WTC11 (cell line): ENCODE results near the gene DTX3L. TPM values are rescaled to one million over a fixed set of nuclear protein-coding genes. Genes with fewer than 3 reads are reported as not detected.

ENCODE experiments used
- ATAC-seq: fragments of 200-7000 bp; cut with Tn5 transposase; 2 replicates; pipeline ENCODE4 v1.10.0; 2021; ENCODE audit warnings: mild to moderate bottlenecking, moderate library complexity
- CTCF ChIA-PET: fragments of 300-600 bp; sonication (Branson Sonifier 250); formaldehyde crosslinking; loops from one replicate; lab custom pipeline; 2021; ENCODE audit warnings: antibody characterized with exemption; lab: Charles Lee
- POLR2A ChIA-PET: fragments of 350-600 bp; sonication (Branson Sonifier 250); formaldehyde crosslinking; loops from one replicate; lab custom pipeline; 2021; ENCODE audit warnings: antibody characterized with exemption; lab: Charles Lee
- DNase-seq: peaks from one replicate; pipeline ENCODE4 v3.0.0; 2021; ENCODE audit warnings: low spot score
- H3K27ac Mint-ChIP-seq: 2 replicates; pipeline ENCODE4 v1.8.0; 2021; ENCODE audit warnings: mixed read lengths
- H3K27me3 Mint-ChIP-seq: 2 replicates; pipeline ENCODE4 v1.8.0; 2021; ENCODE audit warnings: low read depth, mild to moderate bottlenecking, moderate library complexity, mixed read lengths
- H3K36me3 Mint-ChIP-seq: 2 replicates; pipeline ENCODE4 v1.8.0; 2021; ENCODE audit warnings: mixed read lengths
- H3K4me1 Mint-ChIP-seq: 2 replicates; pipeline ENCODE4 v1.8.0; 2022; ENCODE audit warnings: mixed read lengths
- H3K4me3 Mint-ChIP-seq: 2 replicates; pipeline ENCODE4 v1.8.0; 2021; ENCODE audit warnings: mild to moderate bottlenecking, moderate library complexity, mixed read lengths
- H3K9me3 Mint-ChIP-seq: 2 replicates; pipeline ENCODE4 v1.8.0; 2021; ENCODE audit warnings: mixed read lengths
- CDX4 ChIP-seq: fragments of 250-450 bp; sonication (Bioruptor Pico); IDR thresholded peaks from 2 replicates; pipeline ENCODE4 v1.9.0; 2021; ENCODE audit warnings: moderate library complexity, mild to moderate bottlenecking, inconsistent platforms, borderline replicate concordance
- CREM ChIP-seq: sonication (generic); formaldehyde crosslinking; IDR thresholded peaks from 2 replicates; pipeline ENCODE4 v1.8.1; 2022; ENCODE audit warnings: mild to moderate bottlenecking, missing genetic modification reagents, moderate library complexity
- E2F5 ChIP-seq: sonication (generic); formaldehyde crosslinking; IDR thresholded peaks from 2 replicates; pipeline ENCODE4 v1.8.1; 2022; ENCODE audit warnings: mild to moderate bottlenecking, moderate library complexity, missing genetic modification reagents
- ETV6 ChIP-seq: sonication (generic); formaldehyde crosslinking; IDR thresholded peaks from 2 replicates; pipeline ENCODE4 v1.8.1; 2022; ENCODE audit warnings: mild to moderate bottlenecking, missing genetic modification reagents
- FOXK1 ChIP-seq: sonication (generic); formaldehyde crosslinking; IDR thresholded peaks from 2 replicates; pipeline ENCODE4 v1.8.0; 2022; ENCODE audit warnings: mild to moderate bottlenecking, moderate library complexity, missing genetic modification reagents
- FOXP1 ChIP-seq: sonication (generic); formaldehyde crosslinking; IDR thresholded peaks from 2 replicates; pipeline ENCODE4 v1.8.0; 2022; ENCODE audit warnings: missing genetic modification reagents, mild to moderate bottlenecking, moderate library complexity, borderline replicate concordance
- GABPB1 ChIP-seq: sonication (generic); formaldehyde crosslinking; IDR thresholded peaks from 2 replicates; pipeline ENCODE4 v1.8.1; 2023; ENCODE audit warnings: mild to moderate bottlenecking, missing genetic modification reagents
- IRF2 ChIP-seq: sonication (generic); formaldehyde crosslinking; IDR thresholded peaks from 2 replicates; pipeline ENCODE4 v1.8.0; 2022; ENCODE audit warnings: low read depth, missing genetic modification reagents, borderline replicate concordance
- MLX ChIP-seq: sonication (generic); formaldehyde crosslinking; IDR thresholded peaks from 2 replicates; pipeline ENCODE4 v1.8.1; 2023; ENCODE audit warnings: mild to moderate bottlenecking, missing genetic modification reagents, moderate library complexity
- PRRX2 ChIP-seq: fragments of 250-450 bp; sonication (Bioruptor Pico); IDR thresholded peaks from 2 replicates; pipeline ENCODE4 v1.8.0; 2021; ENCODE audit warnings: mild to moderate bottlenecking
- RORB ChIP-seq: fragments of 250-450 bp; sonication (Bioruptor Pico); IDR thresholded peaks from 2 replicates; pipeline ENCODE4 v1.9.0; 2021; ENCODE audit warnings: mild to moderate bottlenecking
- SP1 ChIP-seq: sonication (generic); formaldehyde crosslinking; conservative IDR thresholded peaks from 2 replicates; pipeline ENCODE4 v1.8.1; 2022; ENCODE audit warnings: missing genetic modification reagents
- USF2 ChIP-seq: sonication (generic); formaldehyde crosslinking; IDR thresholded peaks from 2 replicates; pipeline ENCODE4 v1.8.1; 2023; ENCODE audit warnings: mild to moderate bottlenecking, missing genetic modification reagents, moderate library complexity
- ZNF138 ChIP-seq: sonication (generic); formaldehyde crosslinking; conservative IDR thresholded peaks from 2 replicates; pipeline ENCODE4 v1.8.1; 2022; ENCODE audit warnings: mild to moderate bottlenecking, moderate library complexity, missing genetic modification reagents
- ZNF263 ChIP-seq: sonication (generic); formaldehyde crosslinking; IDR thresholded peaks from 2 replicates; pipeline ENCODE4 v1.8.1; 2022; ENCODE audit warnings: low read depth, mild to moderate bottlenecking, moderate library complexity, missing genetic modification reagents
- ZNF423 ChIP-seq: fragments of 250-450 bp; sonication (Bioruptor Pico); IDR thresholded peaks from 2 replicates; pipeline ENCODE4 v2.1.2; 2022; ENCODE audit warnings: mild to moderate bottlenecking, moderate library complexity
- ZNF532 ChIP-seq: fragments of 250-450 bp; sonication (Bioruptor Pico); IDR thresholded peaks from 2 replicates; pipeline ENCODE4 v1.9.0; 2021; ENCODE audit warnings: mild to moderate bottlenecking, borderline replicate concordance
- total RNA-seq: library from RNA; stranded (reverse); gene quantifications from 3 replicates; pipeline ENCODE4 v1.2.3, GENCODE V29; 2021
- TF ChIP-seq, protein P1 (sequence below): fragments of 250-450 bp; sonication (Bioruptor Pico); IDR thresholded peaks from 2 replicates; pipeline ENCODE4 v1.9.0; 2021; ENCODE audit warnings: mild to moderate bottlenecking
- TF ChIP-seq, protein P2 (sequence below): sonication (generic); formaldehyde crosslinking; IDR thresholded peaks from 2 replicates; pipeline ENCODE4 v1.8.0; 2022; ENCODE audit warnings: mild to moderate bottlenecking, missing genetic modification reagents
- TF ChIP-seq, protein P3 (sequence below): sonication (generic); formaldehyde crosslinking; IDR thresholded peaks from 2 replicates; pipeline ENCODE4 v1.8.0; 2022; ENCODE audit warnings: mild to moderate bottlenecking, missing genetic modification reagents
- TF ChIP-seq, protein P4 (sequence below): sonication (generic); formaldehyde crosslinking; IDR thresholded peaks from 2 replicates; pipeline ENCODE4 v1.8.1; 2022; ENCODE audit warnings: low read depth, missing genetic modification reagents, borderline replicate concordance

DTX3L gene
- total RNA-seq, 1 experiment from 2014 or later: 4.6 TPM

GRCh38 chr3:122515020-122515468 lies 49.1 kb upstream of the DTX3L start:
- Mint-ChIP-seq H3K36me3 (no peaks in the 10 kb centered on the region), H3K4me1 (peaks cover 36% of the 10 kb centered on the region), H3K27me3 (peaks cover 5% of the 10 kb centered on the region; the same call in 1 of the 2 replicates), H3K4me3 (peak overlapping the region; percentile 72), H3K27ac (no peak overlapping the region), H3K9me3 (no peaks in the 10 kb centered on the region)
- TF ChIP-seq ZNF263 (CRISPR knock-in tag): no peak
- no peak for TF ChIP-seq ETV6 (CRISPR knock-in tag)
- TF ChIP-seq IRF2 (CRISPR knock-in tag): no peak
- TF ChIP-seq ZNF423 (CRISPR knock-in tag): no peak
- TF ChIP-seq, protein P1, sequence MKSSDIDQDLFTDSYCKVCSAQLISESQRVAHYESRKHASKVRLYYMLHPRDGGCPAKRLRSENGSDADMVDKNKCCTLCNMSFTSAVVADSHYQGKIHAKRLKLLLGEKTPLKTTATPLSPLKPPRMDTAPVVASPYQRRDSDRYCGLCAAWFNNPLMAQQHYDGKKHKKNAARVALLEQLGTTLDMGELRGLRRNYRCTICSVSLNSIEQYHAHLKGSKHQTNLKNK (CRISPR knock-in tag): no peak
- no peak for TF ChIP-seq FOXP1
- no peak for TF ChIP-seq E2F5 (CRISPR knock-in tag)
- TF ChIP-seq PRRX2 (CRISPR knock-in tag): no peak
- TF ChIP-seq, protein P2, sequence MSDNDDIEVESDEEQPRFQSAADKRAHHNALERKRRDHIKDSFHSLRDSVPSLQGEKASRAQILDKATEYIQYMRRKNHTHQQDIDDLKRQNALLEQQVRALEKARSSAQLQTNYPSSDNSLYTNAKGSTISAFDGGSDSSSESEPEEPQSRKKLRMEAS (CRISPR knock-in tag): no peak
- TF ChIP-seq FOXK1 (CRISPR knock-in tag): no peak
- no peak for TF ChIP-seq CREM
- TF ChIP-seq MLX (CRISPR knock-in tag): no peak
- TF ChIP-seq, protein P3, sequence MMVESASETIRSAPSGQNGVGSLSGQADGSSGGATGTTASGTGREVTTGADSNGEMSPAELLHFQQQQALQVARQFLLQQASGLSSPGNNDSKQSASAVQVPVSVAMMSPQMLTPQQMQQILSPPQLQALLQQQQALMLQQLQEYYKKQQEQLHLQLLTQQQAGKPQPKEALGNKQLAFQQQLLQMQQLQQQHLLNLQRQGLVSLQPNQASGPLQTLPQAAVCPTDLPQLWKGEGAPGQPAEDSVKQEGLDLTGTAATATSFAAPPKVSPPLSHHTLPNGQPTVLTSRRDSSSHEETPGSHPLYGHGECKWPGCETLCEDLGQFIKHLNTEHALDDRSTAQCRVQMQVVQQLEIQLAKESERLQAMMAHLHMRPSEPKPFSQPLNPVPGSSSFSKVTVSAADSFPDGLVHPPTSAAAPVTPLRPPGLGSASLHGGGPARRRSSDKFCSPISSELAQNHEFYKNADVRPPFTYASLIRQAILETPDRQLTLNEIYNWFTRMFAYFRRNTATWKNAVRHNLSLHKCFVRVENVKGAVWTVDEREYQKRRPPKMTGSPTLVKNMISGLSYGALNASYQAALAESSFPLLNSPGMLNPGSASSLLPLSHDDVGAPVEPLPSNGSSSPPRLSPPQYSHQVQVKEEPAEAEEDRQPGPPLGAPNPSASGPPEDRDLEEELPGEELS (CRISPR knock-in tag): no peak
- ATAC-seq (no peak), DNase-seq (no peak)
- ChIA-PET CTCF (no interaction called here), POLR2A (interaction anchor here (1.0 to 1.1 kb wide), 3 partner anchors 22 to 98 kb away, joined by 3 to 4 read pairs (median 3); no protein-coding TSS in a partner anchor)

DNA sequence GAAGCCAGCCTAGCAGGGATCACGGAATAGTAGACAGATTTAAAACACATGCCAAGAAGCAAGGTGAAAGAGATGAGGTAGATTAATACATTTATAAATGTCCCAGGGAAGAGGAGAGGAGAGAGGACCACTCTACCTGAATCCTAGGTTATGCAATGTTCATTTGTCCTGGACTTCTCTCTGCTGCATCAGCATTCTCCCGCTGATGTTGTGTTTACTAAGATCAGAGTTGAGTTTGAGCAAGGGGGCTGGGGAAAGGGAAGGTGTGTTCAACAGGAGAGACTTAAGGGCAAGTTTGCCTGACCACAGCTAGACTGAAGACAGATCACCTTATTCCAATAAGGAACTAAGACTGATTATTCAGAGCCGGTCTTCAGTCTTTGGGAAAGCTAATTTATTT lies 48.3 kb upstream of the DTX3L start:
- TF ChIP-seq SP1 (CRISPR knock-in tag) (no peak), USF2 (CRISPR knock-in tag) (no peak), ZNF532 (CRISPR knock-in tag) (no peak), CDX4 (CRISPR knock-in tag) (no peak), GABPB1 (CRISPR knock-in tag) (no peak), ZNF138 (CRISPR knock-in tag) (no peak), ETV6 (CRISPR knock-in tag) (no peak), RORB (CRISPR knock-in tag) (no peak)
- TF ChIP-seq, protein P4, sequence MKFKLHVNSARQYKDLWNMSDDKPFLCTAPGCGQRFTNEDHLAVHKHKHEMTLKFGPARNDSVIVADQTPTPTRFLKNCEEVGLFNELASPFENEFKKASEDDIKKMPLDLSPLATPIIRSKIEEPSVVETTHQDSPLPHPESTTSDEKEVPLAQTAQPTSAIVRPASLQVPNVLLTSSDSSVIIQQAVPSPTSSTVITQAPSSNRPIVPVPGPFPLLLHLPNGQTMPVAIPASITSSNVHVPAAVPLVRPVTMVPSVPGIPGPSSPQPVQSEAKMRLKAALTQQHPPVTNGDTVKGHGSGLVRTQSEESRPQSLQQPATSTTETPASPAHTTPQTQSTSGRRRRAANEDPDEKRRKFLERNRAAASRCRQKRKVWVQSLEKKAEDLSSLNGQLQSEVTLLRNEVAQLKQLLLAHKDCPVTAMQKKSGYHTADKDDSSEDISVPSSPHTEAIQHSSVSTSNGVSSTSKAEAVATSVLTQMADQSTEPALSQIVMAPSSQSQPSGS (CRISPR knock-in tag): no peak

More for the DNA sequence above, 48.3 kb upstream of the DTX3L start:
- peaks cover 5% of the 10 kb centered on the region; the same call in 1 of the 2 replicates for H3K27me3 Mint-ChIP-seq
- CTCF ChIA-PET: no interaction called here
- peaks cover 28% of the 10 kb centered on the region for H3K4me1 Mint-ChIP-seq
- no peaks in the 10 kb centered on the region for H3K9me3 Mint-ChIP-seq
- no peaks in the 10 kb centered on the region for H3K36me3 Mint-ChIP-seq
- no peak overlapping the region for H3K4me3 Mint-ChIP-seq
- POLR2A ChIA-PET: interaction anchor here (0.6 kb wide), 1 partner anchor 13 kb away, joined by 6 read pairs; no protein-coding TSS in a partner anchor
- ATAC-seq (no peak), DNase-seq (no peak)
- H3K27ac Mint-ChIP-seq: no peak overlapping the region
